IMR-90 (cell line): ENCODE results near the gene C5orf58.

Source experiments
- CHD1 ChIP-seq: IDR thresholded peaks from 2 replicates; pipeline ENCODE4 v1.6.1; 2012; ENCODE audit warnings: low read depth, low read length, improper control_type of control experiment
- MXI1 ChIP-seq: IDR thresholded peaks from 2 replicates; pipeline ENCODE4 v1.6.1; 2012; ENCODE audit warnings: low read depth, mild to moderate bottlenecking, low read length, moderate library complexity, borderline replicate concordance
- NFE2L2 ChIP-seq: fragments of 150-350 bp; IDR thresholded peaks from 2 replicates; pipeline ENCODE4 v1.6.1; 2016; ENCODE audit warnings: low read depth, mild to moderate bottlenecking, low read length
- RAD21 ChIP-seq: IDR thresholded peaks from 2 replicates; pipeline ENCODE4 v1.6.1; 2012; ENCODE audit warnings: low read length, improper control_type of control experiment
- RCOR1 ChIP-seq: IDR thresholded peaks from 2 replicates; pipeline ENCODE4 v1.6.1; 2012; ENCODE audit warnings: mild to moderate bottlenecking, low read length, improper control_type of control experiment; ENCODE audit not compliant: insufficient replicate concordance
- RFX5 ChIP-seq: IDR thresholded peaks from 2 replicates; pipeline ENCODE4 v1.8.0; 2012; ENCODE audit warnings: low read depth, mild to moderate bottlenecking, low read length, moderate library complexity
- TF ChIP-seq, protein P1 (sequence below): conservative IDR thresholded peaks from 2 replicates; pipeline ENCODE4 v1.5.1; 2012; ENCODE audit warnings: mild to moderate bottlenecking, low read depth, low read length, improper control_type of control experiment

DNA sequence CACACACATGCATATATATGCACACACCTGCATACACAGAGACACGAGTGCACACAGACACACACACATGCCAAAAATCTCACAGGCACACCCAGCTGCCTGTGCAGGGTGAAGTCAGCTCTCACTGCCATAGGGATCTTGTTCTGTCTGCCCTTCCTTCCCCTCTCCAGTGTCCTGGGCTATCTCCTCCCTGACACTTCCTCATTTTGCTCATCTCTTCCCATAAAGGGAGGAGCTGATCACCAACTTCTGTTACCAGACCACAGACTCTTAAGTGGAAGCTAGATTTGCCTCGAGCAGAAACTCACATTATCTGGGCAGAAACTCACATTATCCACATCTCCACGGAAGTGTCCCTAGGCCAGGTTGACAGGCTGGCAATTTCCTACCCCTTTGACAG lies 36.1 kb downstream of the C5orf58 start:
- TF ChIP-seq RAD21 (no peak), MXI1 (no peak), NFE2L2 (no peak), RCOR1 (no peak), RFX5 (no peak), CHD1 (no peak)
- TF ChIP-seq, protein P1, sequence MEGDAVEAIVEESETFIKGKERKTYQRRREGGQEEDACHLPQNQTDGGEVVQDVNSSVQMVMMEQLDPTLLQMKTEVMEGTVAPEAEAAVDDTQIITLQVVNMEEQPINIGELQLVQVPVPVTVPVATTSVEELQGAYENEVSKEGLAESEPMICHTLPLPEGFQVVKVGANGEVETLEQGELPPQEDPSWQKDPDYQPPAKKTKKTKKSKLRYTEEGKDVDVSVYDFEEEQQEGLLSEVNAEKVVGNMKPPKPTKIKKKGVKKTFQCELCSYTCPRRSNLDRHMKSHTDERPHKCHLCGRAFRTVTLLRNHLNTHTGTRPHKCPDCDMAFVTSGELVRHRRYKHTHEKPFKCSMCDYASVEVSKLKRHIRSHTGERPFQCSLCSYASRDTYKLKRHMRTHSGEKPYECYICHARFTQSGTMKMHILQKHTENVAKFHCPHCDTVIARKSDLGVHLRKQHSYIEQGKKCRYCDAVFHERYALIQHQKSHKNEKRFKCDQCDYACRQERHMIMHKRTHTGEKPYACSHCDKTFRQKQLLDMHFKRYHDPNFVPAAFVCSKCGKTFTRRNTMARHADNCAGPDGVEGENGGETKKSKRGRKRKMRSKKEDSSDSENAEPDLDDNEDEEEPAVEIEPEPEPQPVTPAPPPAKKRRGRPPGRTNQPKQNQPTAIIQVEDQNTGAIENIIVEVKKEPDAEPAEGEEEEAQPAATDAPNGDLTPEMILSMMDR: no peak
